NCI-H2227 treated with DMSO at 0.1 percent for 48 hours (cell line): ENCODE results near the gene LMTK3.

ENCODE experiments used
- DNase-seq: peaks from one replicate; lab custom pipeline; 2025; lab: John Stamatoyannopoulos, UW

Gene LMTK3

DNA sequence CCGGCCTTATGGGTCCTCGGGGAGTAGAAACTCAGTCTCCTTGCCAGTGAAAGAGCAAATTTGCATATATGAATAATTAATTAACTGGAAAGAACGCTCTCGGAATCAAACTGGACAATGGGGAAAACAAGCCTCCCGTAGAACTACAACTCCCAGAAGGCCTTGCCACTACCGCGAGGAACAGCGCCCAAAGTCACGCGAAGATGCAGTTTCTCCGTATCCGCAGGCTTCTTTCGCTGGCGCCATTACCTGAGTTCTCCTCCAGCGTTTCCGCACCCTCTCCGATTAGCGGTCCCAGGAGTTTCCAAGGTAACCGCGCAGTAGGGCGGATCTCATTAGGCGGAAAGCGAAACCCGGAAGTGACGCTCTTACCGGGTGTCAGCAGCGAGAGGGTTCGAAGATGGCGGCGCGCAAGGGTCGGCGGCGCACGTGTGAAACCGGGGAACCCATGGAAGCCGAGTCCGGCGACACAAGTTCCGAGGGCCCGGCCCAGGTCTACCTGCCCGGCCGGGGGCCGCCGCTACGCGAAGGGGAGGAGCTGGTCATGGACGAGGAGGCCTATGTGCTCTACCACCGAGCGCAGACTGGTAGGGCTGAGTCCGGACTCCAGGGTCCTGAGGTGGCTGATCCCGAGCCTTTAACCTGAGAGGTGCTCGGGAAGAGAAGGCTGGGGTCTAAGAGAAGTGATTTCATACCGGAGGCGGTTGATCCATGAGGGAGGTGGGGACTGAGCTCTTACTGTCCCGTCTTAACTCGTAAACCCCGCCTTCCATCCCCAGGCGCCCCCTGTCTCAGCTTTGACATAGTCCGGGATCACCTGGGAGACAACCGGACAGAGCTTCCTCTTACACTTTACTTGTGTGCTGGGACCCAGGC lies 65.8 kb downstream of the LMTK3 start, which contains the start of gene GRWD1:
Gene GRWD1 (plus strand): TSS at position 378 of the 876 bp plus-strand sequence. CDS start 23 bp downstream, at position 401.
- DNase-seq, result peak; percentile 87

DNA sequence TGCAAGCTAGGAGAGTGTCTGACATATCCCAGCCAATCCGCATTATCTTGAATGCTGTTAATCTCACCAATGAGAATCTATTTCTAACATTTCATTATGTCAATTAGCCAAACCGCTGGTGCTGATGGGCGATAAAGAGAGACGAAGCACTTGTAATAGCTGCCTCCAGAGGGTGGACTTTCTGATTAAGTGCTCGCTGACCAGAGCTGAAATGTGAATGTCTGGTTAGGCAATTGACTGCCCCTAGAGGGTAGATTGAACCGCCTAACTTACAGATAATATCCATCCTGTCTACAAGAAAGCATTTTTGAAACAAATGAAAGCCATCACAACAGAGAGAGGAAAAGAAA lies 66.4 kb downstream of the LMTK3 start:
- peak; percentile 81 for DNase-seq

DNA sequence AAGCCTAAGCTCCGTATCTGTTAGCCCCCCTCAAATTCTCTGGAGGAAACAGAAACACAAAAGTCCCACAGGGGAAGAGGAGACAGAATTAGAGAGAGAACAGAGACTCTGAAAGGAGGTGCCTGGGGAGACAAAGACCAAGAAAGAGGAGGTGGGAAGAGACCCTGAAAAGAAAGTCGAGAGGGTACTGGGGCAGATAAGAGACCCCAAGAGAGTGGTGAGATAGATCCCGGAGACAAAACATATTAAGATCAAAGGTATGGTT lies 66.8 kb downstream of the LMTK3 start:
- no peak for DNase-seq

DNA sequence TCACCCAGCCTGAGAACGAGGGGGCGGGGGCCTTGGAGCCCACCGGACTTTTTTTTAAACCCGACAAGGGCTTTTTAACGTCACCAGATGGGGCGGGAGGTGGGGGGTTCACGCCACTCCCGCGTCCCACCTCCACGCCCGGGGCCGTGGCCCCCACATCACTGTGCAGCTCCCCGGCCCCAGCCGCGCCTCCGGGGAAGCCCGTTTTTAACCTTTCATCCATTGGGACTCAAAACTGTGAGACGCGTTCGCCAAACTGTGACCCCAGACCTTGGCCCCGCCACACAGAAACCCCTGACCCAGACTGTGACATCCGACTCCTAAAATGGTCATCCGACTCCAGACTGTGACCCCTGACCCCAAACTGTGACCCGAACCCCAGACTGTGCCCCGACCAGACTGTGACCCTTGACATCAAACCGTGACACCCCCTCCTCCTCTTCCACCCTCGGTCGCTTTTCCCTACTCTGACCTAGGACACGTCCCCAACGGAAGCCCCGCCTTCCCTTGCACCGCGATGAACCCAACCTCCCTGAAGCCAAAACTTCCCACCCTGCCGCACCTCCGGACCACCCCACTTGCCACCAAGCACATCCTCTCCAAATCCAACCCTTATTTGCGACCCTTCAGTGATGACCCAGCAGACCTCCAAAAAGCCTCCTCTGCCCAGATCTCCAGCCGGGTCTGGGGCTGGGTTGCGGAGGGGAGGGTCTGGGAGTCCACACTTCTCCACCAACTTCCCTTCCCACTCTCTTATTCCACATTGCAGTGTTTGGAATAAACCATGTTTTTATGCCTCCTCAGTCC lies 67.3 kb downstream of the LMTK3 start:
- no peak for DNase-seq

DNA sequence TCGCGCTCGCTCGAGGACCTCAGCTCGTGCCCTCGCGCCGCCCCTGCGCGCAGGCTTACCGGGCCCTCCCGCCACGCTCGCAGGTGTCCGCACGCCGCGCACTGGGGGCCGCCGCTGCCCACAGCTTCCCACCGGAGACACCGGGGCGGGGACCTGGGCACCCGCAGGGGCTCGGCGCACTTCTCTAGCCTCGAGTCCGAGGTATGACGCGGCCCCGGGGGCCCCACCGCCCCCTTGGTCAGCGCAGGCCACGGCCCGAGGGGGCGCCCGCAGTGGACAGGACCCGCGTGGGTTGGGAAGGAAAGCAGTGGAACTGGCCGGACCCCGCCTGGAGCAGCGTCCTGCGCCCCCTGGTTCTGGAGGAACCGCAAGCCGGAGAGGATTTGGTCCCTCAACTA lies 67.9 kb downstream of the LMTK3 start:
- DNase-seq, result no peak

DNA sequence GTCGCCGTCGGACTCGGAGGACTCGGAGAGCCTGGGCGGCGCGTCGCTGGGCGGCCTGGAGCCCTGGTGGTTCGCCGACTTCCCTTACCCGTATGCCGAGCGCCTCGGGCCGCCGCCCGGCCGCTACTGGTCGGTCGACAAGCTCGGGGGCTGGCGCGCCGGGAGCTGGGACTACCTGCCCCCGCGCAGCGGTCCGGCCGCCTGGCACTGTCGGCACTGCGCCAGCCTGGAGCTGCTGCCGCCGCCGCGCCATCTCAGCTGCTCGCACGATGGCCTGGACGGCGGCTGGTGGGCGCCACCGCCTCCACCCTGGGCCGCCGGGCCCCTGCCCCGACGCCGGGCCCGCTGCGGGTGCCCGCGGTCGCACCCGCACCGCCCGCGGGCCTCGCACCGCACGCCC lies 68.4 kb downstream of the LMTK3 start:
- no peak for DNase-seq

DNA sequence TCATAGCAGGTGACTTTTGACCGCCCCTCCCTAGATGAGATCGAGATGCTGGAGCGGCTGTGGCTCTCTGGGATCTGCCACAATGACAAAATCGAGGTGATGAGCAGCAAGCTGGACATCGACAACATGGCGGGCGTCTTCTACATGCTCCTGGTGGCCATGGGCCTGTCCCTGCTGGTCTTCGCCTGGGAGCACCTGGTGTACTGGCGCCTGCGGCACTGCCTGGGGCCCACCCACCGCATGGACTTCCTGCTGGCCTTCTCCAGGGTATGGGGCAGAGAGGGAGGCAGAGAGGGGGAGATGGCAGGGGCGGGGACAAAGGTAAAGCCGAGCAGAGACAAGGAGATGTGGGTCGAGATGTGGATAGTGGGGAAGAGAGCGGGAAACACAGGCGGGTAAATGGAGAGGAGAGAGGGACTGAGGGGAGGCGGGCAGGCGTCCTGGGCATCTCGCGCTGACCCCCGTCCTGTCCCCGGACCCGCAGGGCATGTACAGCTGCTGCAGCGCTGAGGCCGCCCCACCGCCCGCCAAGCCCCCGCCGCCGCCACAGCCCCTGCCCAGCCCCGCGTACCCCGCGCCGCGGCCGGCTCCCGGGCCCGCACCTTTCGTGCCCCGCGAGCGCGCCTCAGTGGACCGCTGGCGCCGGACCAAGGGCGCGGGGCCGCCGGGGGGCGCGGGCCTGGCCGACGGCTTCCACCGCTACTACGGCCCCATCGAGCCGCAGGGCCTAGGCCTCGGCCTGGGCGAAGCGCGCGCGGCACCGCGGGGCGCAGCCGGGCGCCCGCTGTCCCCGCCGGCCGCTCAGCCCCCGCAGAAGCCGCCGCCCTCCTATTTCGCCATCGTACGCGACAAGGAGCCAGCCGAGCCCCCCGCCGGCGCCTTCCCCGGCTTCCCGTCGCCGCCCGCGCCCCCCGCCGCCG lies 69.3 kb downstream of the LMTK3 start:
- DNase-seq, result no peak

DNA sequence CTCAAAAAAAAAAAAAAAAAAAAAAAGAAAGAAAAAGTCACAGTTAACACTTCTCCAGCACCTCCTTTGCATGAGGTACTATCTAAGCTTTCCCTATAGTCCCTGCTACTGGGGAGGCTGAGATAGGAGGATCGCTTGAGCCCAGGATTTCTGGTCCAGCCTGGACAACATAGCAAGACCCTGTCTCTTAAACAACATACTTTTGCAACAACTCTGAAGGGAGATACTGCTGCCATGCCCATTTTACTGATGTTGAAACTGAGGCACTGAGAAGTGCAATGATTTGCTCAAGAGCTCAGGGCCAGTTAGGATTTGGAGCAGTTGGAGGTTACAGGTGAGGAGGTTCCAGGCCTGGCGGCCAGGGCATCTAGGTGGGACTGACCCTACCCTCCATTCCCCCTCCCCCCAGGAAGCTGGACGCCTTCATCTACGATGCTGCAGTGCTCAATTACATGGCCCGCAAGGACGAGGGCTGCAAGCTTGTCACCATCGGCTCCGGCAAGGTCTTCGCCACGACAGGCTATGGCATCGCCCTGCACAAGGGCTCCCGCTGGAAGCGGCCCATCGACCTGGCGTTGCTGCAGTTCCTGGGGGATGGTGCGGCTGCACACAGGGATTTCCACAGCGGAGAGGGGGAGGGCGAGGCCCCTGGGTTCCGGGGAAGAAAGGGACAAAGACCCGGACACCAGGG lies 70.1 kb downstream of the LMTK3 start:
- no peak for DNase-seq

DNA sequence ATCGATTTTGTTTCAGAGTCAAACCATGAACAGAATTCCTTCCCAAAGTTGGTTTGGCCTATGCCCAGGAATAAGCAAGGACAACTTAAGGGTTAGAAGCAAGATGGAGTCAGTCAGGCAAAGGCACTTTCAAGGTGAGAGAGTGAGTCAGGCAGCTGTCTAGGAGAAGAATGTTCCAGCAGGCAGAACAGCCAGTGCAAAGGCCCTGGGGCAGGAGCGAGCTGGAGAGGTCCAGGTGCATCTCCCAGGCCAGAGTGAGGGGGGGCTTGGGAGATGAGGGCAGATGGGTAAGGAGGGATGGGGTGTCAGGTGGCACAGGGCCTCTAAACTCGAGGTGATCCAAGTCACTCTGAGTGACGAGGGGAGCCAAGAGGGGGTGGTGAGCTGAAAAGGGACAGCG lies 75.0 kb downstream of the LMTK3 start:
- no peak for DNase-seq
